ENCODE data around the gene NUF2. TPM values are rescaled to one million over a fixed set of nuclear protein-coding genes. Genes with fewer than 3 reads are reported as not detected.
"Not testable (repeated sequence)": the region's sequence is repeated elsewhere in the genome, so short reads cannot be mapped to it uniquely, and the experiment has no call there.

Gene NUF2
- total RNA-seq, 1 donor from 2014 or later = 1.0 TPM

DNA sequence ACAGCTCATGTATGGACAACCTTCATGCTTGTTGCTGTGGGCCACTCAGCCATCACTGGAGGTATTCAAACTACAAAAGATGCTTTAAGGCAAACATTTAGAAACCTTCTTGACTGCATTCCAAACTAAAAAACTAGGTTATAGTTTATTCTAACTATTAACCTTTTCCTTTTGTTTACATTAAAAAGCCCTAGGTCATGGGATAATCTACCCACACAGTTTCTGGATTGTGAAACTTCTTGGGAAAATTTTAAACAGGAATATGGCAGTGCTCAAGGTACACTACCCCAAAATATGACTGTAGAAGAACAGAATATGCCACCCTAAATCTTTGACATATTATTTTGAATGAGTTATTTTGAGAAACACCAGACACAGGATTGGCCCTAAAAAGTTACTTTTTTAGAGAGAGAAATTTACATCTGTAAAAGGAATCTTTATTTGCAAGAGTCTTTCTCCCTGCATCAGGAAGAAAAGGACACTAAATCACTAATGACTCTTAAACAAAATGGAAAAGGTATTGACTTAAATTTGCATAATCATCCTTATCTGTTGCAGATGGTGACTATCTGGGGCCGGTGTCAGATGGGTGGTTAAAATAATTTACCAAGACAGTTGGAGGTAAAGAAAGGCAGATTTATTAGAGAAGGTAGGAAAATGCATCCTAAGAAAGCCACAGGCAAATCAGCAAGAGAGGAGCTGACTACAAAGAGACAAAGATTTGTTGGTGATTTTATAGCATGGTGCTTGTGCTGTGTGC lies 25.1 kb upstream of the NUF2 start:
- no peak overlapping the region for H3K27ac ChIP-seq (ENCODE audit: low read depth, low read length)
- no peaks in the 10 kb centered on the region for H3K27me3 ChIP-seq (ENCODE audit: control insufficient read depth in 3 of 3, insufficient read depth in 3 of 3, low read length in 3 of 3)
- H3K4me3 ChIP-seq (ENCODE audit: low read length in 3 of 3) = no peak overlapping the region
- H3K4me1 ChIP-seq (ENCODE audit: control insufficient read depth in 3 of 3, insufficient read depth in 3 of 3, low read length in 3 of 3) = no peaks in the 10 kb centered on the region
- H3K9me3 ChIP-seq (ENCODE audit: control insufficient read depth in 3 of 3, low read length in 3 of 3) = no peaks in the 10 kb centered on the region
- no peak overlapping the region for H3K9ac ChIP-seq (ENCODE audit: low read depth in 1 of 3, low read length in 3 of 3)
- H3K36me3 ChIP-seq (ENCODE audit: control insufficient read depth in 3 of 3, insufficient read depth in 3 of 3, low read length in 3 of 3) = no peaks in the 10 kb centered on the region

DNA sequence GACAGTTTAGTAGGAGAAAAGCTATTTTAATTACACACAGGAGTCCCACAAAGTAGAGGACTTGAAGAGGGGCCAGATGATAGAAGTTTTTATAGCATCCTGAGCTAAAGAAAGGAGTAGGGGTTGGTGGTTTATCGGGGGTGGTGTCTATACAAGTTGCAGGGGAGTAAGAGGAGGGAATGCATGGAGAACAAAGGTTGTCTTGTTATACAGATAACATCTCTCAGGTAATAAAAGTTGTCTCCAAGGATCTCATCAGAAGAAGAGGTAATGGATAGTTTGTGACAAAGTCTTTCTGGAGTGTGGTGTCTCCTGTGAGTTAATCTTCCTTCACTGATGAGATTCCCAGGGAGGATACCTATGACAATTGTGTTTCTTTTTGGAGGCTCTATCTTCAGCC lies 23.4 kb upstream of the NUF2 start:
- no peak overlapping the region for H3K27ac ChIP-seq (ENCODE audit: low read depth, low read length)
- no peaks in the 10 kb centered on the region for H3K27me3 ChIP-seq (ENCODE audit: control insufficient read depth in 3 of 3, insufficient read depth in 3 of 3, low read length in 3 of 3)
- H3K4me1 ChIP-seq (ENCODE audit: control insufficient read depth in 3 of 3, insufficient read depth in 3 of 3, low read length in 3 of 3) = no peaks in the 10 kb centered on the region
- no peak overlapping the region for H3K4me3 ChIP-seq (ENCODE audit: low read length in 3 of 3)
- no peaks in the 10 kb centered on the region for H3K36me3 ChIP-seq (ENCODE audit: control insufficient read depth in 3 of 3, insufficient read depth in 3 of 3, low read length in 3 of 3)
- H3K9ac ChIP-seq (ENCODE audit: low read depth in 1 of 3, low read length in 3 of 3) = no peak overlapping the region
- H3K9me3 ChIP-seq (ENCODE audit: control insufficient read depth in 3 of 3, low read length in 3 of 3) = no peaks in the 10 kb centered on the region

DNA sequence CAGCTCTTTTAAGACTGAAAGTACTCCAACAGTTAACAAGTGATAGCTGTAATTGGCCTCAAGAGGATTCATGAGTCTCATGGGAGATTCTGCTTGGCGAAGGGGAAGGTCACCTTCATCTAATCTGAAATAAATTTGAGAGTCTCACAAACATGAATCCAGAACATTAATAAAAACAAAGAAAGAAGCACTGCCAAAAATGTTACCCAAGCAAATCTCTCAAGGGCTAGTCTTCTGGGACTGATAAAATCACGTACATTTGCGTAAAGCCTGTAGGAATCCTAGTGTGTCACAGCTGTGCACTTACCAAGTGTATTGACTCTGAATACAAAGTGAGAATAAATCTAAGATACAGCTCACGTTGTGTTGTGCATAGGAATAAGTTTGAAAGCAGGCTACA lies 21.2 kb upstream of the NUF2 start:
- no peaks in the 10 kb centered on the region for H3K4me1 ChIP-seq (ENCODE audit: control insufficient read depth in 3 of 3, insufficient read depth in 3 of 3, low read length in 3 of 3)
- no peaks in the 10 kb centered on the region for H3K36me3 ChIP-seq (ENCODE audit: control insufficient read depth in 3 of 3, insufficient read depth in 3 of 3, low read length in 3 of 3)
- no peaks in the 10 kb centered on the region for H3K27me3 ChIP-seq (ENCODE audit: control insufficient read depth in 3 of 3, insufficient read depth in 3 of 3, low read length in 3 of 3)
- no peaks in the 10 kb centered on the region for H3K9me3 ChIP-seq (ENCODE audit: control insufficient read depth in 3 of 3, low read length in 3 of 3)
- H3K27ac ChIP-seq (ENCODE audit: low read depth, low read length) = no peak overlapping the region
- H3K9ac ChIP-seq (ENCODE audit: low read depth in 1 of 3, low read length in 3 of 3) = no peak overlapping the region
- no peak overlapping the region for H3K4me3 ChIP-seq (ENCODE audit: low read length in 3 of 3)

DNA sequence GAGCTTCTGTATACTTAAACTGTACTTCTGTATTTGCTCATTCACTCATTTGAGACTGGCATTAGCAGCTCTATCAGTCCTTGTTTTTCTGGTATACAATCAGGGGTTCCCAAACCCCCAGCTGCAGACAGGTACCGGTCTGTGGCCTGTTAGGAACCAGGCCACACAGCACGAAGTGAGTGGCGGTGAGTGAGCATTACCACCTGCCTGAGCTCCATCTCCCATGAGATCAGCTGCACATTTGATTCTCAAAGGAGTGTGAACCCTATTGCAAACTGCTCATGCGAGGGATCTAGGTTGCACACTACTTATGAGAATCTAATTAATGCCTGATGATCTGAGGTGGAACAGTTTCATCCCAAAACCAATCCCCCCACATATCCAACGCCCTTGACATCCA lies 18.2 kb upstream of the NUF2 start:
- no peaks in the 10 kb centered on the region for H3K27me3 ChIP-seq (ENCODE audit: control insufficient read depth in 3 of 3, insufficient read depth in 3 of 3, low read length in 3 of 3)
- no peak overlapping the region for H3K27ac ChIP-seq (ENCODE audit: low read depth, low read length)
- H3K4me3 ChIP-seq (ENCODE audit: low read length in 3 of 3) = no peak overlapping the region
- no peaks in the 10 kb centered on the region for H3K4me1 ChIP-seq (ENCODE audit: control insufficient read depth in 3 of 3, insufficient read depth in 3 of 3, low read length in 3 of 3)
- H3K36me3 ChIP-seq (ENCODE audit: control insufficient read depth in 3 of 3, insufficient read depth in 3 of 3, low read length in 3 of 3) = no peaks in the 10 kb centered on the region
- no peak overlapping the region for H3K9ac ChIP-seq (ENCODE audit: low read depth in 1 of 3, low read length in 3 of 3)
- no peaks in the 10 kb centered on the region for H3K9me3 ChIP-seq (ENCODE audit: control insufficient read depth in 3 of 3, low read length in 3 of 3)

DNA sequence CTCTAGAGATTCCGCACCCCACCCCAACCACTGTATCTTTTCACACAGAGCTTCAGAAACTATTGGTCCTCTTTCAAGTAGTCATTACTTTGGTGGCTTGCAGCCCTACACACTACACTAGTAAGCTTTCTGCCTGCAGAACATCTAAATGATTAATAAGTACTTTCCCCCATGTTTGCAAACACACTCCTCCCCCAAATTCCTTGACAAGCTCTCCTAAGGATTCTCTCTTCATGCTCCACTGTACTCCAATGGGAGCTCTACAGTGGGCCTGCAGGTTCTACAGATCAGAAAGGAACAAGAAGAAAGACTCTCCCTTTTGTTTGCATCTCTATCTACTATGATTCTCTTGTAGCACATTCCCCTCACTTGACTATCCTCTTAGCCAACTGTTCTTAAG lies 16.3 kb upstream of the NUF2 start:
- Histone ChIP-seq H3K36me3 (ENCODE audit: control insufficient read depth in 3 of 3, insufficient read depth in 3 of 3, low read length in 3 of 3) (no peaks in the 10 kb centered on the region), H3K4me1 (ENCODE audit: control insufficient read depth in 3 of 3, insufficient read depth in 3 of 3, low read length in 3 of 3) (no peaks in the 10 kb centered on the region), H3K27ac (ENCODE audit: low read depth, low read length) (no peak overlapping the region), H3K27me3 (ENCODE audit: control insufficient read depth in 3 of 3, insufficient read depth in 3 of 3, low read length in 3 of 3) (no peaks in the 10 kb centered on the region), H3K9me3 (ENCODE audit: control insufficient read depth in 3 of 3, low read length in 3 of 3) (no peaks in the 10 kb centered on the region), H3K4me3 (ENCODE audit: low read length in 3 of 3) (no peak overlapping the region), H3K9ac (ENCODE audit: low read depth in 1 of 3, low read length in 3 of 3) (no peak overlapping the region)

DNA sequence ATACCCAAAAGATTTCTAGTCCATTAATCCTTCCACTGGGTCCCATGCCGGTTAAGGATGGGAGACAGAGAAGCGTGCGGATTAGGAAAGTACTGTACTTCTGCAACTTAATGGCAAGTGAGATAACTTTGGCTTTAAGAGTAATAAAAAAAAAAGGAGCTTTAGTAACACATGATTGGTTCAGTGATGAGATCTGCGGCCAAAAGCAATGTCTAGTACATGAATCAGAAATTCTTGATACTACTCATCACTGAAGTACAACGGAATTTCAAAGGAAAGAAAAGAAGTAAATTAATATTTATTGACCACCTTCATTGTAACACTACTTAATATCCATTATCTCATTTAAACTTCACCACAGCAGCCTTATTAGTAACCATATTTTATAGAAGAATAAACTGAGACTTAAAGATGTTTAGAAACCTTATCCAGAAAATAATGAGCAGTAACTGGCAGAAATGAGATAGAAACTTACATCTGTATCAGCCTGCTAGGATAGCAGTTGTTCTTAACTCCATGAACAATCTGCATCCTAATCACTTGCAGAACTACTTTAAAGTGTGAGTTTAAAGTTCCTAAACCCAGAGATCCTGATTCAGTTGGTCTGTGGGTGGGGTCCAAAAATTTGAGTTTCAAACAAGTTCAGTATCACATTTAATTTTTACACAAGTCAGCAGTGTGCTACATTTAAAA lies 14.1 kb upstream of the NUF2 start:
- no peaks in the 10 kb centered on the region for H3K4me1 ChIP-seq (ENCODE audit: control insufficient read depth in 3 of 3, insufficient read depth in 3 of 3, low read length in 3 of 3)
- no peaks in the 10 kb centered on the region for H3K36me3 ChIP-seq (ENCODE audit: control insufficient read depth in 3 of 3, insufficient read depth in 3 of 3, low read length in 3 of 3)
- no peak overlapping the region for H3K27ac ChIP-seq (ENCODE audit: low read depth, low read length)
- no peak overlapping the region for H3K4me3 ChIP-seq (ENCODE audit: low read length in 3 of 3)
- no peak overlapping the region for H3K9ac ChIP-seq (ENCODE audit: low read depth in 1 of 3, low read length in 3 of 3)
- no peaks in the 10 kb centered on the region for H3K27me3 ChIP-seq (ENCODE audit: control insufficient read depth in 3 of 3, insufficient read depth in 3 of 3, low read length in 3 of 3)
- H3K9me3 ChIP-seq (ENCODE audit: control insufficient read depth in 3 of 3, low read length in 3 of 3) = no peaks in the 10 kb centered on the region

DNA sequence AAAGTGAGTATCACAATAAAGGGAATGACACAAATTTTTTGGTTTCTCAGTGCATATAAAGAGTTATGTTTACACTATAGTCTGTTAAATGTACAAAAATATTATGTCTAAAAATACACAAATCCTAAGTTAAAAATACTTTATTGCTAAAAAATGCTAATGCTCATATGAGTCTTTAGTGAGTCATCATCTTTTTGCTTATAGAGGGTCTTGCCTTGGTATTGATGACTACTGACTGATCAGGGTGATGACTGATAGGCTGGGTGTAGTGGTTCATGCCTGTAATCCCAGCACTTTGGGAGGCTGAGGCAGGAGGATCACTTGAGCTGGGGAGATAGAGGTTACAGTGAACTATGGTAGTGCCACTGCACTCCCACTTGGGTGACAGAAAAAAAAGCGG lies 12.9 kb upstream of the NUF2 start:
- no peak overlapping the region for H3K4me3 ChIP-seq (ENCODE audit: low read length in 3 of 3)
- no peaks in the 10 kb centered on the region for H3K4me1 ChIP-seq (ENCODE audit: control insufficient read depth in 3 of 3, insufficient read depth in 3 of 3, low read length in 3 of 3)
- no peak overlapping the region for H3K9ac ChIP-seq (ENCODE audit: low read depth in 1 of 3, low read length in 3 of 3)
- H3K27me3 ChIP-seq (ENCODE audit: control insufficient read depth in 3 of 3, insufficient read depth in 3 of 3, low read length in 3 of 3) = no peaks in the 10 kb centered on the region
- H3K36me3 ChIP-seq (ENCODE audit: control insufficient read depth in 3 of 3, insufficient read depth in 3 of 3, low read length in 3 of 3) = no peaks in the 10 kb centered on the region
- H3K27ac ChIP-seq (ENCODE audit: low read depth, low read length) = no peak overlapping the region
- H3K9me3 ChIP-seq (ENCODE audit: control insufficient read depth in 3 of 3, low read length in 3 of 3) = no peaks in the 10 kb centered on the region

DNA sequence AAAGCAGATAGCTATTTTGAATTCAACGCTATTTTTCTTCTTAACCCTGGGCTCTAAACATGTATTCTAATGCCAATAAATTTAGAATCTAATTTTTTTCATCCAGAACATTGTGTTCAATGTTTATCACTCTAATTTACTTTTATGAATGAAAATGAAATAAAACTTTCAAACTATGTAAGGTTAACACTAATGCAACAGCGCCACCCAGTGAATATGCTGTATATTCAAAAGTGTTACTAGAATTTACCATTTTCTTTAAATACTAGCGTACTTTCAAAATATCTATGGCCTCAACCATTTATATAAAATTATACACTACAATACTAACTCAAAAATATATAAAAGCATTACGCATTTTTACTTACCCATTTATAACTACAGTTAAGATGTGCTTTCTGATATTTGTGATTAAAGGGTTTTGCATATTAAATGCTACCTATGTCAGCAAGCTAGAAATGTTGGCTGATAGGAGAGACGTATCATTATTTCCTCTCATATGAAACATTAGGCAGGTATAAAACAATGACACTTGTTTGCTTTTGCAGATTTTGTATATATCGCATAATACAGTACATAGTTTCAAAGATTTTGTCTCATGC lies 5.9 kb upstream of the NUF2 start:
- no peaks in the 10 kb centered on the region for H3K9me3 ChIP-seq (ENCODE audit: control insufficient read depth in 3 of 3, low read length in 3 of 3)
- peaks cover 3% of the 10 kb centered on the region in 3 donors for H3K4me1 ChIP-seq (ENCODE audit: control insufficient read depth in 3 of 3, insufficient read depth in 3 of 3, low read length in 3 of 3)
- no peaks in the 10 kb centered on the region for H3K27me3 ChIP-seq (ENCODE audit: control insufficient read depth in 3 of 3, insufficient read depth in 3 of 3, low read length in 3 of 3)
- H3K27ac ChIP-seq (ENCODE audit: low read depth, low read length) = no peak overlapping the region
- H3K36me3 ChIP-seq (ENCODE audit: control insufficient read depth in 3 of 3, insufficient read depth in 3 of 3, low read length in 3 of 3) = peaks cover 0 to 8% (median 7%) of the 10 kb centered on the region in 3 donors
- no peak overlapping the region for H3K9ac ChIP-seq (ENCODE audit: low read depth in 1 of 3, low read length in 3 of 3)
- no peak overlapping the region for H3K4me3 ChIP-seq (ENCODE audit: low read length in 3 of 3)

DNA sequence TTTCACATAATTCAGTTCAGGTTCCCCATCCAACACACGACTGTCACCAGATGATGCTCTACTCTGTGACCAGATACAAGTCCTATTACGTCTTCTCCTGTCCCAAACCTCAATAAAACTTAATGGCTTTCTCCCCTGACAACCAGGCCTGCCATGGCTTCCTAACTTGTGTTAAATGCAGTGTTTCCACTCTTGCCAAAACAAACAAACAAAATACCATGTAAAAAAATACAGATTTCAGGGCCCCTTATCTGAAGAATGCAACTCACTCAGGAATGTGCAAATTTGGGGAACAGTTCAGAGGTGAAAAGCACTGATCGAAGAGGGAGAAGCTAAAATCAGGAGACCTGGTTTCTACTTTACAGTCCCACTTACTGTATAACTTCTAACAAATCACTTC lies 863 bp upstream of the NUF2 start:
- Histone ChIP-seq H3K9ac (ENCODE audit: low read depth in 1 of 3, low read length in 3 of 3) (peak overlapping the region; percentile 69 to 82 (median 69)), H3K9me3 (ENCODE audit: control insufficient read depth in 3 of 3, low read length in 3 of 3) (no peaks in the 10 kb centered on the region), H3K36me3 (ENCODE audit: control insufficient read depth in 3 of 3, insufficient read depth in 3 of 3, low read length in 3 of 3) (peaks cover 0 to 8% (median 7%) of the 10 kb centered on the region in 3 donors), H3K4me1 (ENCODE audit: control insufficient read depth in 3 of 3, insufficient read depth in 3 of 3, low read length in 3 of 3) (peaks cover 13 to 14% (median 13%) of the 10 kb centered on the region in 3 donors), H3K27me3 (ENCODE audit: control insufficient read depth in 3 of 3, insufficient read depth in 3 of 3, low read length in 3 of 3) (no peaks in the 10 kb centered on the region), H3K4me3 (ENCODE audit: low read length in 3 of 3) (peak overlapping the region; percentile 77 to 95 (median 78)), H3K27ac (ENCODE audit: low read depth, low read length) (no peak overlapping the region)

DNA sequence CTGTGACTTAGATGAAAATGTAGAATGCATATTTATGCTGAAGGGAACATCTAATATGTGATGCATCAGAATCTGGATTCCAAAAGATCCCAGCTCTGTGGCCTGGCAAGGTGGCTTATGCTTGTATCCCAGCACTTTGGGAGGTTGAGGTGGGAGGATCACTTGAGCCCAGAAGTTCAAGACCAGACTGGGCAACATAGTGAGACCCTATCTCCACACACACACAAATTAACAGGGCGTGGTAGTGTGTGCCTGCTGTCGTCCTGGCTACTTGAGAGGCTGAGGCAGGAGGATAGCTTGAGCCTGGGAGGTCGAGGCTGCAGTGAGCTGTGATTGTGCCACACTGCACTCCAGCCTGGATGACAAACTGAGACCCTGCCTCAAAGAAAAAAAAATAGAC lies 1.6 kb downstream of the NUF2 start:
- not testable (repeated sequence) for H3K9me3 ChIP-seq (ENCODE audit: control insufficient read depth in 3 of 3, low read length in 3 of 3); H3K27ac ChIP-seq (ENCODE audit: low read depth, low read length); H3K27me3 ChIP-seq (ENCODE audit: control insufficient read depth in 3 of 3, insufficient read depth in 3 of 3, low read length in 3 of 3); H3K4me3 ChIP-seq (ENCODE audit: low read length in 3 of 3); H3K9ac ChIP-seq (ENCODE audit: low read depth in 1 of 3, low read length in 3 of 3); H3K36me3 ChIP-seq (ENCODE audit: control insufficient read depth in 3 of 3, insufficient read depth in 3 of 3, low read length in 3 of 3)
- H3K4me1 ChIP-seq (ENCODE audit: control insufficient read depth in 3 of 3, insufficient read depth in 3 of 3, low read length in 3 of 3) = peaks cover 13 to 14% (median 13%) of the 10 kb centered on the region in 3 donors

Data from skeletal muscle tissue (tissue), 4 donors.